Ramos (cell line): ENCODE measurements around the gene ARMC2.

Experiments
- in situ Hi-C: fragments of 300-500 bp; cut with MboI; formaldehyde crosslinking; loops from one replicate; pipeline ENCODE4 v1.14.3; 2022; ENCODE audit warnings: low sequenced_read_pairs; ENCODE audit not compliant: unreplicated experiment

ARMC2 gene

DNA sequence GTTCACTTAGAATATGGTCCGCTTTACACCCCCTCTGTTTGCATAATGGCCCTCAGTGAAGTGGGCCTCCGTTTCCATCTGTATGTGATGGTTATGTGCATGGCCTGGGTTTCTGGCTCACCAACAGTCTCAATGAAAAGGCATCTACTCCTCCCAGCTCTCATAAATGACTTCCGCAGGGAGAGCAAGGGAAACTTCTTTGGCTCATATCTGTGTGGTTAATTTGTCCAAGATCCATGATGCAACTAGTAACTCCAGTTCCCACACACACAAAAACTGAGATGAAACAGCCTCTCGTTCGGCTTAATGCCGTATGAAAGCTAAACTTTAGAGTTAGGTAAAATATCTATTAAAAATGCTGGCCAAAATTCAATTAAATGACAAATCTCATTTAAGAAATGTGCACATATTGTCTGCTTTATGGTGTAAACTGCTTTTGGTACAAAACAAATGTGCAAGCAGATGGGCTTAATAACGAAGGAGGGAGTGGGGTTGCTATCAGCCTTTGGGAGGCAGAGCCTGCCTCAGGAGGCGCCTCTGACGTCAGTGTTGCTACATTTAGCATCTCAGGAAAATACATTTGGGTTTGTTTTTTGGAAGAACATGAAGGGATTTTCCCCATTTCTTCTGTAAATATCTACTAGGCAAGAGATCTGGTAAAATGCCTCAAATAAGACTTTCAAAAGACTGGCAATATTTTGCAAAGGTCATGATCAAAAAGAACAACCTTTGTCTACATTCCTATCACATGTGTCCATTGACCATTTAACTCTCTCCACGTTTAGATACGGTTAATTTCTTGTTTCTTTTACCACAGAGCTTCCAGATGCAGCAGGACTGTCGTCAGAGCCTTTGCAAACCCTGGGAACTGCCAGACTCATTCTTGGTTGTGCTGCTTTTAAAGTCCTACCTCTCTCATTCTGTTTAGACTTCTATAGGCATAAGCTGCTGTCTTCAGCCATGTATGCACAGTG, 96.8 kb downstream of the ARMC2 start:
- in situ Hi-C loops, result no loop called here

DNA sequence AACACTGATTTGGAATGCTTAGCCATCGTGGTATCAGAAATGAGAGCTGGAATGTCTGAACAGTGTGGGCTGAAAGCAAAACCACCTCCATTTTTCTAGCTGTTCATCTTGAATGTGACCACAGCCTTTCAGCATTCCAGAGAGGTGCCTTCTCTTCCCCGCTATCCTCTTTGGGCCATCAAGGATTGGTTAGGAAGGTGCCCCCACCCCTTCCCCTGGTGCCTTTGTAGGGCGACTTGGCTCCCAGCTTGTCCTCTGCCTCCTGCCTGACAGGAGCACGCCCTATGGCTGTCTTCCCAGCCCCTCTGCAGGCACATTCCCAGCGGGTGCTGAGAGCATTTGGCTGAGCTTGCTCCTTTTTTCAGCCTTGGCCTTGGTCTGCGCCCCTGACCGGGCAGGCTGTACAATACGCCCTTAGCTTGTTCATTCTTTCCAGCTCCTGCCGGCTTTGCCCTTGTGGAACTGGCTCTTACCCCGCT, 97.5 kb downstream of the ARMC2 start:
- in situ Hi-C loops, result no loop called here

DNA sequence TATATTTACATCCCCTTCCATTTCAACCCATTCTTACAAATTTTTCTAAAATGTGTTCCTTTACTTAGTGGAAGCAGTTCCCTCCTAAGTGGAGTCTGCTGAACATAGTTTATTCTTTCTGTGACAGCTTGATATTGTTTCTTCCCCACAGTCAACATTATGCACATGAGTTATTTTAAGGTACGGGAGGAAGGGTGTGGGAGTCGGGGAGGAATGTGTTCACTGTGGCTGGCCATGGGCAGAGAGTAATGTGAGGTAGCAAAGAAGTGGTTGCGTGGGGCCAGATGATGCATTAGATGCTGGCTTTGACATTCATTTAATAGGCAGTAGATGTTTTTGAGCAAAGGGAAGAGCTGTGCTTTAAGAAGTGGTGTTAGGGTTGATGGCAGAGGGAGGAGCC, 98.5 kb downstream of the ARMC2 start:
- in situ Hi-C loops, result no loop called here

GRCh38 chr6:108947114-108947854, 99.1 kb downstream of the ARMC2 start:
- in situ Hi-C loops, result no loop called here

- in situ Hi-C loops, result no loop called here
Observed at GRCh38 chr6:108948181-108948661, 100.0 kb downstream of the ARMC2 start.

DNA sequence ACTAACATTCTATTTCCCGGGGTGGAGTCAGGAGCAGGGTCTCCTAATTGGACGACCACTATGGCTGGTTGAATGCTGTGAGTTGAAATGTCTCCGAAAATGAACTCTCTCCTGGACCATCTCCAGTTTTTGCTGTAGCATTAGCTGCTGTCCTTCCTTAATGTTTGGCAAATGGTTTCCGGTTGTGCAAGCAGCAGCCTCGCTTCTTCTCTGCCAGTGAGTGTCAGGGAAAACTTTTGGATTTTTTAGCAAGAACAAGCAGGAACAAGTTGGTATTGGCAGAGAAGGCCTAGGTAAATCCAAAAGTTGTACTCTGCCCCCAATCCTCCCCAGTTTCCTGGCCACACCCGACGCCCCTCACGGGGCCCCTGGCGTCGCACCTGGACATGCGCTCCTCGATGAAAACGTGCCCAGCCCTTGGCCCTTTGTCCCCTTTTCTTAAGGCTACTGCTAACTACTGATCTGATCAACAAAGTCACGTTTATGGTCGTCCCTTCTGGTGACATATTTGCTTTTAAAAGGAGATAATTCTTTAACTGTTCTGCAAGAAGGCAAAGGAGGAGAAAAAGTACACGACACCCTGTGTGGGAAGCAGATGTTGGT, 103.2 kb downstream of the ARMC2 start:
- in situ Hi-C loops, result no loop called here

- in situ Hi-C loops, result no loop called here
Observed at GRCh38 chr6:108952776-108953486, 104.7 kb downstream of the ARMC2 start.

DNA sequence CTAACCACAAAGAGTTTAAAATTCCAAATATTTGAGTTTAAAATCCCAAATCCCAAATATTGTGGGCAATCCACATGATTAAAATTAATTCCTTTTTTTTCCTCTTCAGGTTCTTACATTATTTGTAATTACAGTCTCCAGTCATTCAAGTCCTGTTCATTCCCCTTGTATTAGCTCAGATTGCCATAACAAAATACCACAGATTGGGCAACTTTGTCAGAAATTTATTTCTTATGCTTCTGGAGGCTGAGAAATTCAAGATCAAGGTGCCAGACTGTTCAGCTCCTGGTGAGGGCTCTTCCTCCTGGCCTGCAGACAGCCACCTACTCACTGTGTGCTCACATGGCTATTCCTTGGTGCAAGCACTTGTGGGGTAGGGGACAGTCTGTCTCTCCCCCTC, 105.5 kb downstream of the ARMC2 start:
- in situ Hi-C loops, result no loop called here

DNA sequence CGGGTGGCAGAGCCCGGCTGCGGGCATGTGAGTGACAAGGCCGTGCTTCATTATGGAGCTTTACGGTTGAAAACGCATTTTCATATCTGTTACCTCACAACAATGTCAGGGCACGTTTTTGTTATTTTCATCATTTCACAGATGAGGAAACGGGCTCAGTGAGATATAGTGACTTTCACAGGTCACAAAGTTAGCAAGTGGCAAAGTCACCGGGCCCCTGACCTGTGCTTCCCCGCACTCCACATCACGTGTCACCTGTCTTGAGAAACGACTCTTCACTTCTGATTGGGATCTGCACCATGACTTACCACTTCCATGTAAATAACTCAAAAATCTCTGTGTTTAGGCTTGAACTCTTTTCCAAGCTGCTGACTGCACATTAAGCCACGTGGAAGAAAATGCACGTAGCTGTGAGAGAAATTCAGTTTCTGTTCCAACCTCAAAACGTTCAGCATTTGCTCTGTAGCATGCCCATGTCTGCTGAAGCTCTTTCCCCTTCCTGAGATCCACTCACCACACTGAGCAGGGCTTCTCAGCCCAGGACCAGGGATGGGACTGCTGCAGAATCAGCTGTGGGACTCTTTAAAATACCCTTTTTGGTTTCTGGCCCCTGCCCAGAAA, 107.2 kb downstream of the ARMC2 start:
- in situ Hi-C loops, result no loop called here

- in situ Hi-C loops, result no loop called here
Observed at GRCh38 chr6:108957221-108957620, 109.0 kb downstream of the ARMC2 start.

DNA sequence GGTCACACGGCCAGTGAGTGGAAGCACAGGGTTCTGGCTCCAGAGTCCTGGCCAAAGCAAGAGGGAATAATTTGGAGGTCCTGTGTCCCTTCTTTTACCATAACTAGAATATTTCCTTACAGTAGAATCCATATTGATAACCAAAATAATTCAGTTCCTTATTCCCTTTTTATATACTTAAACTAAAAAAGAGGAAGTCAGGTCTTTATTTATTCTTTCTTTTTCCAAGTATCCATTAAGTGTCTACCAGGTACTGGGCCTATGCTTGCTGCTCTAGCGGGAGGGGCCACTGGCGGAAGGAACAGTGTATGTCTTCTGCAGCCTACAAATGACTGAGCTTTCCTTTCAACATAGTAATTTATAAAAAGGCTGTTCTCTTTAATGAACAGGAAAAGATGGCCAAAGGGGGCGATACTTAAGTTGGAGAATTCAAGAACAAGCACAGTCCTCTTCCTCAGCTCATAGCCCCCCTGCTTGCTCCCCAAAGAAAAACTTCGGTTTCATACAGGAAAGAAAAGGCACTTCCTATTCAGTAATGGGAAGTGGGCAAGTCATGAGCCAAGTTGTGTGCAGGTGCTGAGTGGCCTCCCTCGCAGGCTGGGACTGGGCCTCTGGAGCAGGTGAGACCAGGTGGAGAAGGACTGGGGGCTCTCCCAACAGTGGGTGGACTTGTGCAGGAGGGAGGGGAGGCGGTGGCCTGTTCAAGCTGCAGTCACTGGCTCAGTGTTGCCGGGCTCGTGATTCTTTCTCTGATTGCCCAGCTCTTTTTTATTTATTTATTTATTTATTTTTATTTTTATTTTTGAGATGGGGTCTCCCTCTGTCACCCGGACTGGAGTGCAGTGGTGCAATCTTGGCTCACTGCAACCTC, 110.9 kb downstream of the ARMC2 start:
- in situ Hi-C loops, result no loop called here

- in situ Hi-C loops, result no loop called here
Observed at GRCh38 chr6:108959972-108960582, 111.9 kb downstream of the ARMC2 start.

GRCh38 chr6:108960601-108961000, 112.4 kb downstream of the ARMC2 start:
- in situ Hi-C loops, result no loop called here

DNA sequence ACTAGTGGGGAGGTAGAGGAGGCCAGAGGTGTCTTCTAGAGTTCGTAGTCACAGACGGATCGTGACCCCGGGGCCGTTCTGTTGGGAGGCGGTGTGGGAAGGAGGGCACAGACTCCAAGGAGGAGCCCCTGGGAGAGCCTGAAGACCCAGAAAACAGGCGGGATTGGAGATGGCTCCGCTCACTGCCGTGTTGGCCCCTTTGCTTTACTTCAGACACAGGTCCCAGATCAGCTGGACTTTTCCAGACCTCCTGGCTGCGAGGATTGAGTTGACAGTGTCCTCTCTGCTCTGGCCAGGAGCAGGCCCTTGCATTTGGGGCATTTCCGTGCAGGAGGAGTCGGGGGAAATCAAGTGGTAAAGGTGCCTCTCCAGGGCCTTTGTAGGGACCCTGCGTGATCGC, 112.9 kb downstream of the ARMC2 start:
- in situ Hi-C loops, result no loop called here

GRCh38 chr6:108961985-108962384, 113.8 kb downstream of the ARMC2 start:
- in situ Hi-C loops, result no loop called here

DNA sequence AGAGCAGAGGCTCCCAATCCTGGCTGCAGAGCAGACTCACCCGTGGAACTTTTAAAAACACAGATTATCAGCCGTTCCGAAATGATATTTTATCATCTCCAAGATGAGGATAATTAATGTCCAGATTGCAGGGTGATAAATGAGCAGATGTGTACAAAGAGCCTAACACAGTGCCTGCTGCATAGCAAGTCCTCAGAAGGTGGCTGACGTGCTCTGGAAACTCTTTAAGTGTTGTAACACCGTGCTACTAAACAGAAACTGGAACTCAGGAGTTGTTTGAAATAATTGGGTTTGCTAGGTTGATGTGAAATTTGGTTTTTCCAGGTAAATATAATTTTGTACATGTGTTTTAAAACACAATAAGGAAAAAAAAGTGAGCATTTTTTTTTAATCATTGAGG, 118.0 kb downstream of the ARMC2 start:
- in situ Hi-C loops, result no loop called here

- in situ Hi-C loops, result no loop called here
Observed at GRCh38 chr6:108966855-108967755, 118.9 kb downstream of the ARMC2 start.
